MM.1S (cell line): Measurements from ENCODE around the gene PCCA.
"Not testable (repeated sequence)": the region's sequence is repeated elsewhere in the genome, so short reads cannot be mapped to it uniquely, and the experiment has no call there.

ENCODE experiments used
- DNase-seq: peaks from one replicate; pipeline ENCODE4 v3.0.0-alpha.2; 2015
- H2AFZ ChIP-seq: fragments of 300-600 bp; sonication (generic); 2 replicates; pipeline ENCODE4 v1.6.0; 2016; ENCODE audit warnings: antibody characterized with exemption, low read length
- H3F3A ChIP-seq: fragments of 300-600 bp; sonication (generic); 2 replicates; pipeline ENCODE4 v1.6.1; 2016; ENCODE audit warnings: mild to moderate bottlenecking, antibody characterized with exemption, low read length, moderate library complexity, mixed read lengths; ENCODE audit not compliant: insufficient read depth
- H3K27ac ChIP-seq: fragments of 300-600 bp; sonication (generic); 2 replicates; pipeline ENCODE4 v1.5.1; 2016; ENCODE audit warnings: mild to moderate bottlenecking, low read length
- H3K27me3 ChIP-seq: fragments of 300-600 bp; sonication (generic); replicated peaks from 2 replicates; pipeline ENCODE4 v1.6.0; 2016; ENCODE audit warnings: low read length; ENCODE audit not compliant: insufficient read depth
- H3K36me3 ChIP-seq: fragments of 300-600 bp; sonication (generic); replicated peaks from 2 replicates; pipeline ENCODE4 v1.6.1; 2016; ENCODE audit warnings: mild to moderate bottlenecking, low read length, mixed read lengths; ENCODE audit not compliant: insufficient read depth
- H3K4me1 ChIP-seq: fragments of 300-600 bp; sonication (generic); 2 replicates; pipeline ENCODE4 v1.6.1; 2016; ENCODE audit warnings: low read length, mixed read lengths
- H3K4me2 ChIP-seq: fragments of 300-600 bp; sonication (generic); 2 replicates; pipeline ENCODE4 v1.6.0; 2016; ENCODE audit warnings: low read depth, low read length
- H3K4me3 ChIP-seq: fragments of 300-600 bp; sonication (generic); 2 replicates; pipeline ENCODE4 v1.5.1; 2016; ENCODE audit warnings: low read length, mixed read lengths
- H3K79me2 ChIP-seq: fragments of 300-600 bp; sonication (generic); 2 replicates; pipeline ENCODE4 v1.6.1; 2016; ENCODE audit warnings: mixed run types, low read length, mixed read lengths
- H3K9ac ChIP-seq: fragments of 300-600 bp; sonication (generic); 2 replicates; pipeline ENCODE4 v1.6.1; 2016; ENCODE audit warnings: low read length, mixed read lengths
- H3K9me2 ChIP-seq: fragments of 300-600 bp; sonication (generic); replicated peaks from 2 replicates; pipeline ENCODE4 v1.6.1; 2016; ENCODE audit warnings: mild to moderate bottlenecking, low read length, mixed read lengths; ENCODE audit not compliant: insufficient read depth
- H3K9me3 ChIP-seq: fragments of 300-600 bp; sonication (generic); replicated peaks from 2 replicates; pipeline ENCODE4 v1.6.1; 2016; ENCODE audit warnings: mild to moderate bottlenecking, low read length, mixed read lengths; ENCODE audit not compliant: insufficient read depth
- H4K20me1 ChIP-seq: fragments of 300-600 bp; sonication (generic); 2 replicates; pipeline ENCODE4 v1.6.1; 2016; ENCODE audit warnings: mild to moderate bottlenecking, low read length, moderate library complexity, mixed read lengths; ENCODE audit not compliant: insufficient read depth
- CTCF ChIP-seq: fragments of 300-600 bp; sonication (generic); IDR thresholded peaks from 2 replicates; pipeline ENCODE4 v1.5.1; 2016; ENCODE audit warnings: antibody characterized with exemption, low read length, mixed read lengths
- EZH2 ChIP-seq: fragments of 300-600 bp; sonication (generic); optimal IDR thresholded peaks from 2 replicates; pipeline ENCODE3; 2017; ENCODE audit warnings: low read depth, mild to moderate bottlenecking, antibody characterized with exemption, low read length, mixed read lengths
- EZH2phosphoT487 ChIP-seq: fragments of 300-600 bp; sonication (generic); IDR thresholded peaks from 2 replicates; pipeline ENCODE4 v1.6.1; 2018; ENCODE audit warnings: antibody characterized with exemption, low read length

Gene PCCA

GRCh38 chr13:100273552-100273951 lies 184.7 kb downstream of the PCCA start:
- H3F3A ChIP-seq = no peaks in the 10 kb centered on the region
- H3K9me3 ChIP-seq = no peaks in the 10 kb centered on the region
- no peak overlapping the region for H3K9ac ChIP-seq
- H3K36me3 ChIP-seq = no peaks in the 10 kb centered on the region
- TF ChIP-seq EZH2phosphoT487 (no peak), EZH2 (no peak), CTCF (no peak)
- H4K20me1 ChIP-seq = no peaks in the 10 kb centered on the region
- no peaks in the 10 kb centered on the region for H3K9me2 ChIP-seq
- no peak overlapping the region for H3K27ac ChIP-seq
- H3K4me2 ChIP-seq = no peak overlapping the region
- H3K79me2 ChIP-seq = no peaks in the 10 kb centered on the region
- DNase-seq = no peak
- H2AFZ ChIP-seq = no peak overlapping the region
- H3K4me3 ChIP-seq = no peak overlapping the region
- H3K4me1 ChIP-seq = no peaks in the 10 kb centered on the region
- H3K27me3 ChIP-seq = no peaks in the 10 kb centered on the region

GRCh38 chr13:100274942-100275506 lies 186.1 kb downstream of the PCCA start:
- Histone ChIP-seq H4K20me1 (no peaks in the 10 kb centered on the region), H3K9ac (no peak overlapping the region), H3F3A (no peaks in the 10 kb centered on the region), H3K79me2 (no peaks in the 10 kb centered on the region), H3K9me3 (no peaks in the 10 kb centered on the region), H3K9me2 (no peaks in the 10 kb centered on the region), H2AFZ (no peak overlapping the region), H3K27me3 (no peaks in the 10 kb centered on the region), H3K36me3 (no peaks in the 10 kb centered on the region), H3K4me2 (no peak overlapping the region), H3K4me1 (no peaks in the 10 kb centered on the region), H3K27ac (no peak overlapping the region), H3K4me3 (no peak overlapping the region)
- TF ChIP-seq CTCF (no peak), EZH2 (no peak), EZH2phosphoT487 (no peak)
- DNase-seq = no peak

- H4K20me1 ChIP-seq = no peaks in the 10 kb centered on the region
- no peaks in the 10 kb centered on the region for H3F3A ChIP-seq
- no peaks in the 10 kb centered on the region for H3K9me2 ChIP-seq
- no peaks in the 10 kb centered on the region for H3K36me3 ChIP-seq
- H3K27me3 ChIP-seq = no peaks in the 10 kb centered on the region
- no peak overlapping the region for H3K4me3 ChIP-seq
- H2AFZ ChIP-seq = no peak overlapping the region
- DNase-seq = no peak
- H3K4me2 ChIP-seq = no peak overlapping the region
- H3K9me3 ChIP-seq = no peaks in the 10 kb centered on the region
- no peak overlapping the region for H3K9ac ChIP-seq
- H3K27ac ChIP-seq = no peak overlapping the region
- no peak for TF ChIP-seq EZH2phosphoT487
- H3K4me1 ChIP-seq = no peaks in the 10 kb centered on the region
- no peaks in the 10 kb centered on the region for H3K79me2 ChIP-seq
Observed at GRCh38 chr13:100275746-100276145, 186.9 kb downstream of the PCCA start.

- Histone ChIP-seq H3K4me1 (no peaks in the 10 kb centered on the region), H3K36me3 (no peaks in the 10 kb centered on the region), H2AFZ (no peak overlapping the region), H4K20me1 (no peaks in the 10 kb centered on the region), H3K9ac (no peak overlapping the region), H3K4me3 (no peak overlapping the region), H3K4me2 (no peak overlapping the region), H3K27me3 (no peaks in the 10 kb centered on the region), H3K79me2 (no peaks in the 10 kb centered on the region), H3F3A (no peaks in the 10 kb centered on the region), H3K27ac (no peak overlapping the region), H3K9me2 (no peaks in the 10 kb centered on the region), H3K9me3 (no peaks in the 10 kb centered on the region)
- DNase-seq = no peak
- TF ChIP-seq EZH2phosphoT487 (no peak), EZH2 (no peak), CTCF (no peak)
Observed at GRCh38 chr13:100280681-100281080, 191.8 kb downstream of the PCCA start.

- not testable (repeated sequence) for H3K4me3 ChIP-seq
Observed at GRCh38 chr13:100282306-100282705, 193.4 kb downstream of the PCCA start.

More at GRCh38 chr13:100282306-100282705, 193.4 kb downstream of the PCCA start:
- H3K9me3 ChIP-seq, H3F3A ChIP-seq, H3K27me3 ChIP-seq, H3K36me3 ChIP-seq, H3K4me2 ChIP-seq, DNase-seq, H3K9me2 ChIP-seq, H3K27ac ChIP-seq, H3K9ac ChIP-seq, H2AFZ ChIP-seq, H4K20me1 ChIP-seq, H3K4me1 ChIP-seq, H3K79me2 ChIP-seq: not testable (repeated sequence)
